Stimulated activated naive CD8-positive, alpha-beta T cell treated with anti-CD3 and anti-CD28 coated beads, Interleukin-15, amount 100 ng/mL, for 72 hours (primary cell): Measurements from ENCODE around the gene UPB1.

Source experiments
- ATAC-seq: fragments of 150-1000 bp; cut with Tn5 transposase; 2 replicates; pipeline ENCODE4 v1.10.0; 2021; ENCODE audit warnings: mild to moderate bottlenecking, moderate library complexity
- DNase-seq, 2 donors: peaks; one replicate each; pipeline ENCODE4 v3.0.0; 2021 to 2022
- H3K27ac Mint-ChIP-seq, 2 donors: one replicate each; pipeline ENCODE4 v1.8.0; 2022; ENCODE audit warnings: mild to moderate bottlenecking in 2 of 2, mixed read lengths in 2 of 2, moderate library complexity in 2 of 2
- H3K27me3 Mint-ChIP-seq: one replicate; pipeline ENCODE4 v1.8.0; 2022; ENCODE audit warnings: mixed read lengths
- H3K4me1 Mint-ChIP-seq: one replicate; pipeline ENCODE4 v1.8.0; 2022; ENCODE audit warnings: mild to moderate bottlenecking, mixed read lengths
- H3K4me3 Mint-ChIP-seq, 2 donors: one replicate each; pipeline ENCODE4 v1.8.0; 2022; ENCODE audit warnings: mild to moderate bottlenecking in 2 of 2, mixed read lengths in 2 of 2, moderate library complexity in 1 of 2
- H3K9me3 Mint-ChIP-seq, 2 donors: one replicate each; pipeline ENCODE4 v1.8.0; 2022; ENCODE audit warnings: mixed read lengths in 2 of 2

Gene UPB1

DNA sequence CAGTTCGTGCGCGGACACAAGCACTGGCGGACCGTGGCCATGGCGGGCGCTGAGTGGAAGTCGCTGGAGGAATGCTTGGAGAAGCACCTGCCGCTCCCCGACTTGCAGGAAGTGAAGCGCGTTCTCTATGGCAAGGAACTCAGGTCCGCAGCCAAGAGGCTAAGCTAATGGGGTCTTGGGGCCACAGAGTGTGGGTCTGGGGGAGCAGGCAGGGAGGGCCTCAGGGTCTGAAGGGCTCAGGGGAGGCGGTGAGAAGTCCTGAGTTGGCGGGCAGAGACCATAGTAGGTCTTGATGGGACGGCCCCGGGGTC lies 188 bp downstream of the UPB1 start:
- H3K4me1 Mint-ChIP-seq = peaks cover 18% of the 10 kb centered on the region

DNA sequence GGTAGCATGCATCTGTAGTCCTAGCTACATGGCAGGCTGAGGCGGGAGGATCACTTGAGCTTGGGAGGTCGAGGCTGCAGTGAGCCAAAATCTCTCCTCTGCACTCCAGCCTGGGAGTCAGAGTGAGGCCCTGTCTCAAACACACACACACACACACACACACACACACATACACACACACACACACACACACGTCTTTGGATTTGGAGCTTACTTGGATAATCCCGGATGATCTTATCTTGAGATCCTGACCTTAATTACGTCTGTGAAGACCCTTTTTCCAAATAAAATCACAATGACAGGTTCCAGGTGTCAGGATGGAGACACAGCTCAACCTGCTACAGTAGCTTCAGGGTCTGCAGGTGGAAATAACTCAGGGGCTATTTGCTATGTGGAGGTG lies 1.1 kb downstream of the UPB1 start:
- peaks cover 18% of the 10 kb centered on the region for H3K4me1 Mint-ChIP-seq
- H3K4me3 Mint-ChIP-seq = no peak overlapping the region
- ATAC-seq (no peak), DNase-seq (no peak)
- H3K27me3 Mint-ChIP-seq = peaks cover 38% of the 10 kb centered on the region
- H3K9me3 Mint-ChIP-seq = no peaks in the 10 kb centered on the region
- H3K27ac Mint-ChIP-seq = no peak overlapping the region

More for the DNA sequence above, 188 bp downstream of the UPB1 start:
- no peak for ATAC-seq
- DNase-seq = no peak
- H3K4me3 Mint-ChIP-seq = no peak overlapping the region
- peaks cover 38% of the 10 kb centered on the region for H3K27me3 Mint-ChIP-seq
- H3K9me3 Mint-ChIP-seq = no peaks in the 10 kb centered on the region
- H3K27ac Mint-ChIP-seq = no peak overlapping the region

DNA sequence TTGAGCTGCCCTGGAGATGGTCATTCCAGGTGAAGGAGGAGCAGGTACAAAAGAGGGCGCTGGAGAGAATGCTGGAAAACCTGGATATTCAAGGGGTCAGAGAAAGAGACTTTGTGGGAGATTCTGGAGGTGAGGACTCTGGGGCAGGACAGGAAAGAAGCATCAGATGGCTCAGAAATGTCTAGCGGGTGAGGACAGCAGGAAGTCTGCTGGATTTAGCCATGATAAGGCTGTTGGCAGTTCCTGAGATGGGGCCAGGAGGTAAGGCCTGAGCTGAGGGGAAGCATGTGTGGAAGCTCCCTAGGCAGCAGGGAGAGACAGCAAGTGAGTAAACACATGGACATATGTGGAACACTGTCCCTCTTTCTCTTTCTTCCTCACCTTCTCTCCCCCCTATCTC lies 1.5 kb downstream of the UPB1 start:
- H3K27ac Mint-ChIP-seq = no peak overlapping the region
- H3K27me3 Mint-ChIP-seq = peaks cover 38% of the 10 kb centered on the region
- DNase-seq (no peak), ATAC-seq (no peak)
- no peaks in the 10 kb centered on the region for H3K9me3 Mint-ChIP-seq
- H3K4me3 Mint-ChIP-seq = no peak overlapping the region
- H3K4me1 Mint-ChIP-seq = peaks cover 18% of the 10 kb centered on the region

DNA sequence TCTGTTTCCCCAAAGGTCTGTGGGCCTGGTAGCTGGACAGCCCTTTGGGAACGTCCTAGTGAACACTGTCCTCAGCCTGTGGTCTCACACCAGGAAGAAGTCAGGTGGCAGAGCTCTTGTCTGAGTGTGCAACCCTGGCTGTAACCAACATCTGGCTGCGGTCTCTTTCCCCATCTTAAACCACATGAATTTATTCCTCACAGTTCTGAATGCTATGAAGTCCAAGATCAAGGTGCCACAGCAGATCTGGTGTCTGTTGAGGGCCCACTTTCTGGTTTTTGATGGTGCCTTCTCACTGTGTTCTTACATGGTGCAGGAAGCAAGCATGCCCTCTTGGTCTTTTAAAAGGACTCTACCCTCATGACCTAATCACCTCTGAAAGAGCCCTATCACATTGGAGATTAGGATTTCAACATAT lies 2.7 kb downstream of the UPB1 start:
- peak; percentile 26 for ATAC-seq
- DNase-seq = no peak
- Mint-ChIP-seq H3K4me1 (peaks cover 19% of the 10 kb centered on the region), H3K27me3 (peaks cover 30% of the 10 kb centered on the region), H3K9me3 (no peaks in the 10 kb centered on the region), H3K27ac (no peak overlapping the region), H3K4me3 (no peak overlapping the region)

DNA sequence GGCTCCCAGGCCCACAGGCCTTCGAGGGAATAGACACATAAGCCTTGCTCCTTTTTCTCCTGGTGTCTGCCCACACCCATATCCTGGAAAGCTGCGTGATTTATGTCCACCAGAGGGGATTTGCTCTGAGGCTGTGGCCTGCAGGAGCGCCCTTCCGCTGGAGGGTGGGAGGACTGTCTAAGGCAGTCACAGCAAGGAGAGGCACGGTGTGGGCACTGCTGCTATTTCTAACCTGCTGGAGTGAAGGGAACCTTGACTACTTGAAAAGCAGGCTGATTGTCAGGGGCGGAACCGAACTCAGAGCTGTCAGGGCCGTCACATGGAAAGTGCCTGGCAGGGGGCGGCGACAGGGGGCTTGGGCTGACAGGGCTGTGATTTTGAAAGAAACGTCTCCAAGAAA lies 3.7 kb downstream of the UPB1 start:
- Mint-ChIP-seq H3K4me3 (no peak overlapping the region), H3K27me3 (peaks cover 30% of the 10 kb centered on the region), H3K9me3 (no peaks in the 10 kb centered on the region), H3K4me1 (peaks cover 28% of the 10 kb centered on the region), H3K27ac (peak overlapping the region in 1 of 2 donors; percentile 51)
- DNase-seq (no peak), ATAC-seq (no peak)

DNA sequence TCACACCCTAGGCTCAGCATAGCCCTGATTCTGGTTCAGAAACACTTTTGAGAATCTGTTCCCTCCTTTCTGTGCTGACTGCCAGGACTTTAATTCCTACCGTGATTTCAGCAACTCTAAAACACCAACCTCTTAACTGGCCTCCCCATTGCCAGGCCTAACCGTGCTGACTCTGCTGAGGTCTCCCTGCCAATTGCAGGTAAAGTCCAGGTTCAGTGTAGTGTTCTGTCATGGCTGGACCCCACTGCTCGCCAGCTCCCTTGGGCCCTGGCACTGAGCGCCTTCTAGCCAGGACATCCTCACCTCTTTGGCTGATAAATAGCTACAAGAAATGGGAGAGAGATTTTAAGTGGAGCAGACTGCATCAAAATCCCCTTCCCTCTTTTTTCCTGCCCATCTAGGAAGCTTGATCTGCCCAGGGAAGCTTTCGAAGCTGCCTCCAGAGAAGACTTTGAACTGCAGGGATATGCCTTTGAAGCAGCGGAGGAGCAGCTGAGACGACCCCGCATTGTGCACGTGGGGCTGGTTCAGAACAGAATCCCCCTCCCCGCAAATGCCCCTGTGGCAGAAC lies 4.7 kb downstream of the UPB1 start:
- DNase-seq (no peak), ATAC-seq (no peak)
- H3K27me3 Mint-ChIP-seq = peaks cover 22% of the 10 kb centered on the region
- H3K27ac Mint-ChIP-seq = no peak overlapping the region
- peaks cover 29% of the 10 kb centered on the region for H3K4me1 Mint-ChIP-seq
- H3K4me3 Mint-ChIP-seq = no peak overlapping the region
- no peaks in the 10 kb centered on the region for H3K9me3 Mint-ChIP-seq

DNA sequence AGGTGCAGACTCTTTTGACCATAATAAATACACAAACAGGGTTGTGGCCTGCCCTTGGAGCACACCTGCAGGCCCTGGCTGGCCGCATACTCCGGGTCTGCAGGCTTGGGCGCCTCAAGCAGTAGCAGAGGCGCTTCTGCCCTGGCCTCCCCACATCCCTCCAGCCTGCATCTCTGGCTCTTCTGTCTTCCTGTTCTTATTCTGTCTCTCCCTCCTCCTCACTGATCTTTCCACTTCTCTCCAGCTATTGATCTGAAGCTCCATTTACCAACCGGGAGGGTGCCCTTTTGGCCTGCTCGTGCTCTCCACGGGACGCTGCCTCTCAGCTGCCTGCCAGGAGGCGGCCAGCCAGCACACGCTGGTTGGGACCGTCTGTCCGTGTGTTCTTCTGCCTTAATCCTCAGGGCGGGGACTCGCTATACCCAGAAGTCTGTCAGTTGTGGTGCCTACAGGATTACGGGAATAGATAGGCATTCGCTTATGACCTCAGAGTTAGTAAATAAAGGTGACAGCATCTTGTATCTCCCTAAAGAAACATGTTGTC lies 5.2 kb downstream of the UPB1 start:
- H3K4me1 Mint-ChIP-seq = peaks cover 29% of the 10 kb centered on the region
- H3K4me3 Mint-ChIP-seq = no peak overlapping the region
- no peaks in the 10 kb centered on the region for H3K9me3 Mint-ChIP-seq
- no peak overlapping the region for H3K27ac Mint-ChIP-seq
- peaks cover 16% of the 10 kb centered on the region for H3K27me3 Mint-ChIP-seq
- no peak for DNase-seq
- ATAC-seq = no peak

DNA sequence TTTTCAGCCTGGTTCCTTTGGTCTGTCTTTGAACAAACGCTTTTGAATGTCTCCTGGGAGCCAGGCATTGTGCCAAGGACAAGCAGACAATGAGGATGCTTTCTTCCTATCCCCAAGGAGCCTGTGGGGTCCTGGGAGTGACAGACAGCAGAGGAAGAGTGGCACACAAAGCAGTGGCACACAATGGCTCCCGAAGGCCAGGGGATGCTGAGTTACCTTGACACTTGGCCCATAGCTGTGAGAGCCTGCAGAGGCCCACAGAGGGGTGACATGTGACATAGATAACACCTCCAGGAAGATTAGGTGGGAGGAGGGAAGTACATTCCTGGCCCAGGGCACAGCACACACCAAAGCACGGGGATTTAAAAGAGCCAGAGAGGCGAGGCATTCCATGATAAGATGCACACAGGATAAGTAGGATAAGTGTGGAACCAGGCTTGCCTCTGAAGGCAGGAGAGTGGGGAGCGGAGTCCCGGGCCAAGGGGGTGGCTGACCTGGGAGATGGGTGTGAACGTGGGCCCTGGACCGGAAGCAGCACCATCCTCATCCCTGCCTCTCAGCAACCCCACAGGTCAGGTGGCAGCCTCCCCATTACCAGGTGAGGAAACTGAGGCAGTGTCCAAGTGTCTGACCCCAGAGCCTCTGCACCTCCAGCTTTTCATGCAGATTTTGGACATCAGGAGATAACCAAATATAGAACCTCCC lies 6.3 kb downstream of the UPB1 start:
- DNase-seq (no peak), ATAC-seq (no peak)
- Mint-ChIP-seq H3K4me3 (no peak overlapping the region), H3K27me3 (peaks cover 5% of the 10 kb centered on the region), H3K4me1 (peaks cover 29% of the 10 kb centered on the region), H3K9me3 (no peaks in the 10 kb centered on the region), H3K27ac (no peak overlapping the region)

DNA sequence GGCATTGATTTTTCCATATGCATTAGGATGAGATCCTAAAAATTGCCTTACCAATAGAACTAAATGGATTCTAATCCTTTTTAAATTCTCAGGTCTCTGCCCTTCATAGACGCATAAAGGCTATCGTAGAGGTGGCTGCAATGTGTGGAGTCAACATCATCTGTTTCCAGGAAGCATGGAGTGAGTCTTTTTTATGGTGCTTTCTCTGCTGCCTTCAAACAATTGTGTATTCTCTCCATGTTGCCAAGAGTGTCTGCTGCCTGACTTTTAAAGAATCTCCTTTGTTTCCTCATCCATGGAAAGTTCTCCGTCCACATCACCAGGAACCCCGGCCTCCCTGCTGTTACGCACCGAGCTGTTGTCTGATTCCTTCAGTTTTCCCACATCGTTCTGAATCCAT lies 6.9 kb downstream of the UPB1 start:
- no peak overlapping the region for H3K27ac Mint-ChIP-seq
- H3K9me3 Mint-ChIP-seq = no peaks in the 10 kb centered on the region
- no peak overlapping the region for H3K4me3 Mint-ChIP-seq
- no peaks in the 10 kb centered on the region for H3K27me3 Mint-ChIP-seq
- peaks cover 29% of the 10 kb centered on the region for H3K4me1 Mint-ChIP-seq
- DNase-seq = no peak
- ATAC-seq = no peak

DNA sequence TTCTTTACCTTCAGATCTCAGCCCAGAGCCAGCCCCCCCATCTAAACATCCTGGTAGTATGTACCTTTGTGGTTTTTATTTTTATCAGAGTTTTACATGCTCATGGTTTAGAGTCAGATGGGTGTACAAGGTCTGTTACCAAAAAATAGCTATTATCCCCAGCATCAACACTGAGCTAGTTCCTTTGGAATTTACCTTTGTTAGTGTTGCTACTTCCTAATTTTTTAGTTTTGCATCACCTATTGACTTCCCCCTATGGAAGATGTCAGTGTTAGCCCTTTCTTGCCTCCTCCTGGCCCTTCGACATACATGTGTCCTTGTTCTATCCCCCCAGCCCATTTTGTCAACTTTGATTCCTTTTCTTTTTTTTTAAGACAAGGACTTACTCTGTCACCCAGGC lies 7.4 kb downstream of the UPB1 start:
- no peak for ATAC-seq
- Mint-ChIP-seq H3K27ac (no peak overlapping the region), H3K4me1 (peaks cover 25% of the 10 kb centered on the region), H3K4me3 (no peak overlapping the region), H3K27me3 (no peaks in the 10 kb centered on the region), H3K9me3 (no peaks in the 10 kb centered on the region)
- DNase-seq = no peak

DNA sequence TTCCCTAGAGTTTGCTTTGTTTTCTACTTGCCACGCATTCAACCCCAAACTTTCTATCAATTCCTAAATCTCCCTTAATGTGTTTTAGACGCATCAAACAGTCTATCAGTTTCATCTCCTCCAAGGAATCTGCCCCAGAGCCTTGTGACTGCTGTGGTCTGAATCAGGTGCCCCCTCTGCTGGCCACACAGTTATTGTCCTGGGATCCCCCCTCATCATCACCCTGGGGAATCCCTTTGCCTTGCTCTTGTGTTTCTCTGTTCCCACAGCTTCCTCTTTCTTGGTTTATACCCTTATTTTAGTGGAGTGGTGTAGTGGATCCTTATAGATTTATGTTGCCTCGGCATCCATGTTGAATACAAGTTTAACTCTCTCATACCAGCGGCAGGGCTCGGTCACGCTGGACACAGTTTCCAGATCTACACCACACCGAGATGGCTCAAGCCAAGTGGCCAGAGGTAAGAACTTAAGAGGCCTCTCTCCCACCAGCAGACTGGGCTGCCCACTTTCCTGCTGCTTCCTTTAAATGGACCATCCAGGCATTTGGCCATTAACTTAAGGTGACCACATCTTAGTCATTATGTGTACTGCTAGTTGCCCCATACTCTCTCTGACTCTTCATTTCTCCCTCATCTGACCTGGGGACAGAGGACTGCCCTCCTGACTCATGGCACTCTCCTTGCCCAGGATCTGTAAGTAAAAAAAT lies 8.2 kb downstream of the UPB1 start:
- peaks cover 17% of the 10 kb centered on the region for H3K4me1 Mint-ChIP-seq
- no peaks in the 10 kb centered on the region for H3K9me3 Mint-ChIP-seq
- peak; percentile 94 for ATAC-seq
- peak; percentile 40 to 69 for DNase-seq
- H3K4me3 Mint-ChIP-seq = no peak overlapping the region
- peak overlapping the region in 1 of 2 donors; percentile 80 for H3K27ac Mint-ChIP-seq
- no peaks in the 10 kb centered on the region for H3K27me3 Mint-ChIP-seq

DNA sequence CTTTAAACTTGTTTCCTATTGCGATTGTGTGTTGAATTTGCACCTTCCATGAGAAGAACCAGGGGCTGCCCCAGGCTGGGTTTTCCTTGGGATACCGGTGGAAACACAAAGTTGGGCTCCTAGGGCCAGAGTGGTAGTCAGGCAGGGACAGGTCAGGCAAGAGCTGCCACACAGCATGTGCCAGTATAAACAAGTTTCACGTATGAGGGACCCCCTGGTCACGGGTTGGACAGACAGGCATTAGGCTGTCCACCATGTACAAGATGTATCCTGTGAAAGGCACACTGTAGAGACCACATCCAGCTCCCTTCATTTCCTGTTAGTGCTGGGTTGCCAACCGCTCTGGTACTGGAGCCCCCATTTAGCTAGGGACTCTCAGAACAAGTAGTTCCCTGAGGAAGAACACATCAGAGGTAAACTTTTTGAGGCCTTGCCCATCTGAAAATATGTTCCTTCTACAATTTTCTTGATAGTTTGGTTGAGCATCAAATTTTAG lies 8.8 kb downstream of the UPB1 start:
- peaks cover 12% of the 10 kb centered on the region for H3K4me1 Mint-ChIP-seq

DNA sequence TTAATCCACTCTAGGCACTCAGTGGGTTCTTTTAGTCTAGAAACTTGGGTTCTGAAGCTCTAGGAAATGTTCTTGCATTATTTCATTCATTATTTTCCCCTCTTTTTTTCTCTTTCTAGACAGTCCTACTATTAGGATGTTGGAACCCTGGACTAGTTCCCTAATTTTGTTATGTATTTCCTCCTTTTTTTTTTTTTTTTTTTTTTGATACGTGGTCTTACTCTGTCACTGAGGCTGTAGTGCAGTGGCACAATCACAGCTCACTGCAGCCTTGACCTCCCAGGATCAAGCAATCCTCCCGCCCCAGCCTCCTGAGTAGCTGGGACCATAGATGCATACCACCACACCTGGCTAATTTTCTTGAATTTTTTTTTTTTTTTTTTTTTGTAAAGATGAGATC lies 9.4 kb downstream of the UPB1 start:
- ATAC-seq (no peak), DNase-seq (no peak)
- Mint-ChIP-seq H3K4me1 (peaks cover 12% of the 10 kb centered on the region), H3K4me3 (no peak overlapping the region), H3K9me3 (no peaks in the 10 kb centered on the region), H3K27ac (no peak overlapping the region), H3K27me3 (no peaks in the 10 kb centered on the region)

More for the DNA sequence above, 8.8 kb downstream of the UPB1 start:
- ATAC-seq (no peak), DNase-seq (no peak)
- Mint-ChIP-seq H3K9me3 (no peaks in the 10 kb centered on the region), H3K4me3 (no peak overlapping the region), H3K27ac (no peak overlapping the region), H3K27me3 (no peaks in the 10 kb centered on the region)

DNA sequence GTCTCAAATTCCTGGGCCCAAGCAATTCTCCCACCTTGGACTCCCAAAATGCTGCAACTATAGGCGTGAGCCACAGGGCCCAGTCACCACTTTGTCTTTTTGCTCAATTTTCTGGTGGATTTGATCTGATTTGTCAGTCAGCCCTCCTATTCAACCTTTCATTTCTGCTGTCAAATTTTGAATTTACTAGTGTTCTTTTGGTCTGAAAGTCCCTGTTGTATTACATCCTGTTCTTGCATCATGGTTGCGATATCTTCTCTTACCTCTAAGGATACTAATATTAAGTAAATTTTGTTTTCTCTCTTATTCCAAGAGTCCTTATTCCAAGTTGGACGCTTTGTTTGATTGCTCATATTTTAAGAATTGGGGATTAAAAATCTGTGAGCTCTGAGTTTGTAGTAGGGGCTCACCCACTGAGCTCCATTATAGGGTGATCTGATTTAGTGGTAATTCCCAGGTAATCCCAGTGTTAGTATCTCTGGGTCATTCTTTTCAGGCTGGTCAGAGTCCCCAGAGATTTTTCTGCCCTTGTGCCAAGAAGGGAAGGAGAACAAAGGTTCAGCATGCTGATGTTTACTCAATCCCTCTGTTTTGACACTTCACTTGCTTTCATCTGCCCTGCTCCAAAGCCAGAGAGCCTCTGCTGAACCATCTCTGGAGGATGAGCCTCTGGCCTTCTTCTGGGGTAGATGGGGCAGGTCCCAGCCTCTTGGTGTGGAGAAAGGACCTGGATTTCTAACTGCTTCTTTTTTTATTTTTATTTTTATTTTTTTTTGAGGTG lies 10.0 kb downstream of the UPB1 start:
- Mint-ChIP-seq H3K4me3 (no peak overlapping the region), H3K27ac (peak overlapping the region in 1 of 2 donors; percentile 29), H3K27me3 (no peaks in the 10 kb centered on the region), H3K9me3 (no peaks in the 10 kb centered on the region), H3K4me1 (peaks cover 12% of the 10 kb centered on the region)
- no peak for ATAC-seq
- DNase-seq = no peak

DNA sequence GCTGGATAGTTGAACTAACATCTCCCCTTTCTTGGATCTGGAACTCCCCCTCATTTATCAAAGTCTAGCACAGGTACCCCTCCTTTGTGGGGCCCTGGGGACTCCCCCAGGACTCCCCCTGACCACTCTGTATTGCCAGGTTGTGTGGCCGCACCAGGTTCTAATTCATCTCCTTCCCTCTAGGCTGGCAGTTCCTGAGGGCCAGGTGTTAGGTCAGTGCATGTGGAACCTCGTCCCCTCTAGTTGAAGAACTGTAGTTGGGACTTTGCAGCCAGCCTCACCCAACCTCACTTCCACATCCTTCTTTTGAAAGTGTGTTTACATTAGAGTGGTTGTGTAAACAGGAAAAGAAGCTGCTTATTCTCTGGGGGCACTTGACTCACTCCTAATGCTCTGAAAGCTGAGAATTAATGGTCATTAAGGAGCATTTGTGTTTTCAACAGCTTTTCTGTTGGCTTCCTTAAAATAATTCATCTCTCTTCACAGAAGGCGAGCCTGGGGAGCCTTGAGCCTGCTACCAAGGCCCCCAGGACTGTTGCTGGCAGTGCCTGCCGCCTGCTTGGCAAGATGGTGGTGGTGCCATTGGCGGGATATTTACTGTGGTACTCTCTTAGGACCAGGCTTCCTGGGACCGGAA lies 11.8 kb downstream of the UPB1 start:
- DNase-seq (no peak), ATAC-seq (no peak)
- peaks cover 28% of the 10 kb centered on the region for H3K4me1 Mint-ChIP-seq
- no peaks in the 10 kb centered on the region for H3K27me3 Mint-ChIP-seq
- no peaks in the 10 kb centered on the region for H3K9me3 Mint-ChIP-seq
- H3K4me3 Mint-ChIP-seq = no peak overlapping the region
- H3K27ac Mint-ChIP-seq = peak overlapping the region in 1 of 2 donors; percentile 30
